Loucy (cell line): Measurements from ENCODE around the gene ZNF587.
"Not testable (repeated sequence)": the region's sequence is repeated elsewhere in the genome, so short reads cannot be mapped to it uniquely, and the experiment has no call there.

Experiments used
- CTCF ChIP-seq: fragments of 200-600 bp; sonication (generic); conservative IDR thresholded peaks from 2 replicates; pipeline ENCODE4 v1.5.1; 2014; ENCODE audit warnings: mild to moderate bottlenecking, antibody characterized with exemption, low read length
- EZH2phosphoT487 ChIP-seq: fragments of 200-600 bp; IDR thresholded peaks from 2 replicates; pipeline ENCODE4 v1.6.1; 2018; ENCODE audit warnings: antibody characterized with exemption, mild to moderate bottlenecking, moderate library complexity, borderline replicate concordance

GRCh38 chr19:57862351-57862750 lies 12.7 kb downstream of the ZNF587 start:
- TF ChIP-seq CTCF, EZH2phosphoT487: not testable (repeated sequence)
